K562 (cell line): ENCODE measurements around the gene TMEM132C. TPM values are rescaled to one million over a fixed set of nuclear protein-coding genes. Genes with fewer than 3 reads are reported as not detected.

ENCODE experiments used
- ATAC-seq: fragments of 200-7000 bp; cut with Tn5 transposase; 3 replicates; pipeline ENCODE4 v1.9.1; 2020; ENCODE audit warnings: moderate library complexity
- BruUV-seq: library from RNA; stranded (reverse); fragments of 400-500 nt; replicated peaks from 2 replicates; lab custom pipeline; 2021; lab: Mats Ljungman, UMichigan
- CTCF ChIA-PET: fragments of 300-600 bp; formaldehyde crosslinking; extraction: SDS; loops from one replicate; lab custom pipeline; 2021; ENCODE audit warnings: low intra/inter-chr PET ratio; lab: Yijun Ruan, JAX
- POLR2A ChIA-PET: fragments of 300-600, 350-650 bp; sonication (Branson Sonifier 250); formaldehyde crosslinking; extraction: SDS; loops from one replicate; lab custom pipeline; 2021; ENCODE audit warnings: antibody characterized with exemption, inconsistent platforms; lab: Yijun Ruan, JAX
- DNase-seq, 4 experiments: peaks; one replicate each; pipeline versions ENCODE4 v3.0.0 to v3.0.0-alpha.2; 2011 to 2018; ENCODE audit warnings: low spot score in 3 of 4, mixed read lengths in 3 of 4; ENCODE audit errors: extremely low read depth in 1 of 4
- FAIRE-seq: peaks from 2 replicates; lab custom pipeline; 2011; peaks lifted over from hg19 to GRCh38; lab: Jason Lieb, UNC
- H2AFZ ChIP-seq: 2 replicates; pipeline ENCODE4 v1.6.0; 2011; ENCODE audit warnings: low read depth, low read length, control low read depth, inconsistent platforms
- H3K27ac ChIP-seq: fragments of 200-600 bp; 3 replicates; pipeline ENCODE4 v1.8.0; 2011; ENCODE audit warnings: low read depth, mild to moderate bottlenecking, control low read depth, inconsistent platforms, low read length, moderate library complexity, mixed read lengths; ENCODE audit errors: extremely low read depth
- H3K27me3 ChIP-seq, 2 experiments: fragments of 300-600 bp in 1 of 2; 2 replicates in 1 of 2; 3 replicates in 1 of 2; pipeline versions ENCODE4 v1.6.0 to v1.8.0; 2011; ENCODE audit warnings: inconsistent platforms in 2 of 2, low read length in 2 of 2, mild to moderate bottlenecking in 1 of 2, mixed read lengths in 1 of 2, moderate library complexity in 1 of 2; ENCODE audit not compliant: control insufficient read depth in 2 of 2, insufficient read depth in 2 of 2
- H3K36me3 ChIP-seq: fragments of 300-600 bp; 3 replicates; pipeline ENCODE4 v1.8.0; 2011; ENCODE audit warnings: mild to moderate bottlenecking, low read length, inconsistent platforms; ENCODE audit not compliant: control insufficient read depth, insufficient read depth
- H3K4me1 ChIP-seq, 2 experiments: fragments of 200-600 bp in 1 of 2; replicated peaks in 1 of 2; 2 replicates in 1 of 2; 3 replicates in 1 of 2; pipeline versions ENCODE4 v1.5.1 to v1.8.0; 2011; ENCODE audit warnings: inconsistent platforms in 2 of 2, low read length in 2 of 2, mild to moderate bottlenecking in 1 of 2, mixed read lengths in 1 of 2, moderate library complexity in 1 of 2; ENCODE audit not compliant: control insufficient read depth in 2 of 2, insufficient read depth in 2 of 2
- H3K4me2 ChIP-seq: 2 replicates; pipeline ENCODE4 v1.6.1; 2011; ENCODE audit warnings: low read length, control low read depth, inconsistent platforms, mixed read lengths; ENCODE audit not compliant: insufficient read depth
- H3K4me3 ChIP-seq: fragments of 200-600 bp; sonication (generic), shearing (Covaris generic); 2 replicates; pipeline ENCODE4 v1.5.1; 2016; ENCODE audit warnings: control low read depth, inconsistent platforms
- H3K79me2 ChIP-seq: fragments of 200-600 bp; 3 replicates; pipeline ENCODE4 v1.8.0; 2011; ENCODE audit warnings: low read length, inconsistent platforms; ENCODE audit not compliant: control insufficient read depth, insufficient read depth
- H3K9ac ChIP-seq, 2 experiments: 2 replicates each; pipeline versions ENCODE4 v1.6.0 to v1.6.1; 2011; ENCODE audit warnings: low read depth in 2 of 2, low read length in 2 of 2, control low read depth in 1 of 2, inconsistent platforms in 1 of 2, mild to moderate bottlenecking in 1 of 2, mixed read lengths in 1 of 2; ENCODE audit not compliant: insufficient read depth in 1 of 2
- H3K9me1 ChIP-seq: one replicate; pipeline ENCODE4 v1.6.0; 2011; ENCODE audit warnings: inconsistent platforms, mild to moderate bottlenecking, low read length, moderate library complexity; ENCODE audit not compliant: control insufficient read depth, insufficient read depth
- H3K9me3 ChIP-seq: replicated peaks from 2 replicates; pipeline ENCODE4 v1.5.1; 2011; ENCODE audit warnings: low read depth, low read length, inconsistent platforms; ENCODE audit not compliant: control insufficient read depth, insufficient read depth
- H4K20me1 ChIP-seq: replicated peaks from 2 replicates; pipeline ENCODE4 v1.6.1; 2011; ENCODE audit warnings: low read length, inconsistent platforms, mixed read lengths; ENCODE audit not compliant: control insufficient read depth, insufficient read depth
- MAZ ChIP-seq, 2 experiments: fragments of 450-650 bp in 1 of 2; sonication (generic) in 1 of 2; formaldehyde crosslinking; IDR thresholded peaks in 1 of 2; conservative IDR thresholded peaks in 1 of 2; 2 replicates each; pipeline versions ENCODE4 v1.4.0 to v1.5.0; 2020; ENCODE audit warnings: mild to moderate bottlenecking in 1 of 2, missing genetic modification reagents in 1 of 2
- ZNF140 ChIP-seq: fragments of 250-450 bp; sonication (Bioruptor Pico); IDR thresholded peaks from 2 replicates; pipeline ENCODE4 v1.8.0; 2021; ENCODE audit warnings: moderate library complexity, mild to moderate bottlenecking, inconsistent platforms
- WGBS: fragments of 100-300 bp; shearing (Covaris generic); methylation state at CpG from one replicate; pipeline ENCODE4 v1.1.6; 2016; ENCODE audit warnings: low coverage, mixed read lengths; ENCODE audit not compliant: insufficient coverage; ENCODE audit errors: missing lambda C conversion rate; 5-methylcytosine and 5-hydroxymethylcytosine counted together
- in situ Hi-C: fragments of 300-500 bp; cut with MboI; formaldehyde crosslinking; loops from 4 replicates; pipeline ENCODE4 v1.15.0; 2018; ENCODE audit warnings: inconsistent platforms, mixed read lengths
- intact Hi-C: fragments of 100-400 bp; cut with micrococcal nuclease; formaldehyde crosslinking; loops from 2 replicates; pipeline ENCODE4 v1.14.2; 2022
- polyA plus RNA-seq, 8 experiments: library from polyadenylated mRNA; depleted of rRNA in 4 of 8; stranded (reverse) in 5 of 8; unstranded in 3 of 8; fragments of >200 nt; fragmentation: Nextera tagmentation in 2 of 8; fragmentation: Illumina TruSeq in 1 of 8; extraction: Ambion mirVana in 2 of 8; extraction: Trizol in 1 of 8; gene quantifications; 2 replicates each; pipeline versions ENCODE4 v1.2.1 to v1.2.3, GENCODE V29; 2011 to 2014; ENCODE audit warnings: inconsistent platforms in 1 of 8, missing spikeins in 1 of 8
- total RNA-seq, 7 experiments: library from RNA; depleted of rRNA in 6 of 7; stranded (reverse); fragments of >200 nt in 6 of 7; fragmentation: Illumina TruSeq in 2 of 7; extraction: Trizol in 2 of 7; gene quantifications; 2 replicates each; pipeline versions ENCODE4 v1.2.1 to v1.2.3, GENCODE V29; 2011 to 2021; ENCODE audit warnings: low replicate concordance in 1 of 7
- TF ChIP-seq, protein P1 (sequence below), 3 experiments: IDR thresholded peaks in 2 of 3; conservative IDR thresholded peaks in 1 of 3; 2 replicates each; pipeline ENCODE4 v1.5.1; 2011 to 2012; ENCODE audit warnings: low read length in 3 of 3, mild to moderate bottlenecking in 3 of 3, control low read depth in 2 of 3, improper control_type of control experiment in 1 of 3, inconsistent platforms in 1 of 3, low read depth in 1 of 3, mixed read lengths in 1 of 3, moderate library complexity in 1 of 3; ENCODE audit not compliant: insufficient read depth in 2 of 3

TMEM132C gene
- total and polyA plus RNA-seq, 9 of the 15 experiments (the other 6 are each of a cell fraction or from before 2014, with no cell fraction given): not detected

- no peak overlapping the region for H3K4me2 ChIP-seq
- H3K9me1 ChIP-seq: no peaks in the 10 kb centered on the region
- no peak for TF ChIP-seq ZNF140 (CRISPR knock-in tag)
- TF ChIP-seq MAZ (CRISPR knock-in tag; conservative IDR thresholded peaks at IDR 0.05 in 1 of 2, IDR thresholded peaks at IDR 0.05 in 1 of 2): no peak
- TF ChIP-seq, protein P1, sequence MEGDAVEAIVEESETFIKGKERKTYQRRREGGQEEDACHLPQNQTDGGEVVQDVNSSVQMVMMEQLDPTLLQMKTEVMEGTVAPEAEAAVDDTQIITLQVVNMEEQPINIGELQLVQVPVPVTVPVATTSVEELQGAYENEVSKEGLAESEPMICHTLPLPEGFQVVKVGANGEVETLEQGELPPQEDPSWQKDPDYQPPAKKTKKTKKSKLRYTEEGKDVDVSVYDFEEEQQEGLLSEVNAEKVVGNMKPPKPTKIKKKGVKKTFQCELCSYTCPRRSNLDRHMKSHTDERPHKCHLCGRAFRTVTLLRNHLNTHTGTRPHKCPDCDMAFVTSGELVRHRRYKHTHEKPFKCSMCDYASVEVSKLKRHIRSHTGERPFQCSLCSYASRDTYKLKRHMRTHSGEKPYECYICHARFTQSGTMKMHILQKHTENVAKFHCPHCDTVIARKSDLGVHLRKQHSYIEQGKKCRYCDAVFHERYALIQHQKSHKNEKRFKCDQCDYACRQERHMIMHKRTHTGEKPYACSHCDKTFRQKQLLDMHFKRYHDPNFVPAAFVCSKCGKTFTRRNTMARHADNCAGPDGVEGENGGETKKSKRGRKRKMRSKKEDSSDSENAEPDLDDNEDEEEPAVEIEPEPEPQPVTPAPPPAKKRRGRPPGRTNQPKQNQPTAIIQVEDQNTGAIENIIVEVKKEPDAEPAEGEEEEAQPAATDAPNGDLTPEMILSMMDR (IDR thresholded peaks at IDR 0.05 in 2 of 3, conservative IDR thresholded peaks at IDR 0.05 in 1 of 3; ENCODE audit: insufficient read depth in 2 of 3, low read depth in 1 of 3, low read length in 3 of 3): no peak
- H4K20me1 ChIP-seq: no peaks in the 10 kb centered on the region
- no peaks in the 10 kb centered on the region for H3K36me3 ChIP-seq
- CTCF ChIA-PET: no interaction called here
- no peaks in the 10 kb centered on the region for H3K9me3 ChIP-seq
- BruUV-seq: no TSS peak
- FAIRE-seq (no peak), ATAC-seq (no peak), DNase-seq (no peak)
- no peak overlapping the region for H3K9ac ChIP-seq
- H3K4me3 ChIP-seq: no peak overlapping the region
- no peaks in the 10 kb centered on the region for H3K79me2 ChIP-seq
- intact Hi-C loops: no loop called here
- peaks cover 0 to 8% of the 10 kb centered on the region in 2 experiments; a peak in 2 of 5 replicates for H3K27me3 ChIP-seq
- POLR2A ChIA-PET: no interaction called here
- WGBS: 0% methylated on average over 3 of the region's 3 CpGs
- H3K4me1 ChIP-seq: no peaks in the 10 kb centered on the region
- no peak overlapping the region for H2AFZ ChIP-seq
- in situ Hi-C loops: no loop called here
- no peak overlapping the region for H3K27ac ChIP-seq
Measured at GRCh38 chr12:128737292-128737966, 470.5 kb downstream of the TMEM132C start.
